HT1080 (cell line): Measurements from ENCODE around the gene AKAP9. TPM values are rescaled to one million over a fixed set of nuclear protein-coding genes. Genes with fewer than 3 reads are reported as not detected.
"Not testable (repeated sequence)": the region's sequence is repeated elsewhere in the genome, so short reads cannot be mapped to it uniquely, and the experiment has no call there.

Source experiments
- DNase-seq: peaks from one replicate; pipeline ENCODE4 v3.0.0-alpha.2; 2015; ENCODE audit warnings: low read depth
- total RNA-seq: library from RNA; depleted of rRNA; stranded (reverse); fragments of >200 nt; shearing (Covaris generic); gene quantifications from 2 replicates; pipeline ENCODE4 v1.2.3, GENCODE V29; 2014

Gene AKAP9
- total RNA-seq, 1 experiment from 2014 or later: 13.1 TPM

DNA sequence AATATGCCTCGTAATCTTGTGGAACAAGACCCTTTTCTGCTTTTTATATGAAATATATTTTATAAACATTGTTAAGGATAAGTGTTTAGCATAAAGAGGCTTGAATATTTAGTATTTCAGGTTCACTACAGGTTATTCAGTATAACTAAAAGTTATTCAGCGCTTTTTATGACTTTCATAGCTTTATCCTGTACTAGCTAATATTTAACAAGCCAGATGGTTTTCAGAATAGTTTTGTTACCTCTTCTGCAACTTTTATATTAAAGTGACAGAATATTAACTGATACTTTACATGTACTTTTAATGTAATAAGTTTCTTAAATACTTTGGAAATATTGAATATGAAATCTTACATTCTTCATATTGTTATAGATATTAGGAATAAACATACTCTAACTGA lies 118.2 kb downstream of the AKAP9 start:
- no peak for DNase-seq

DNA sequence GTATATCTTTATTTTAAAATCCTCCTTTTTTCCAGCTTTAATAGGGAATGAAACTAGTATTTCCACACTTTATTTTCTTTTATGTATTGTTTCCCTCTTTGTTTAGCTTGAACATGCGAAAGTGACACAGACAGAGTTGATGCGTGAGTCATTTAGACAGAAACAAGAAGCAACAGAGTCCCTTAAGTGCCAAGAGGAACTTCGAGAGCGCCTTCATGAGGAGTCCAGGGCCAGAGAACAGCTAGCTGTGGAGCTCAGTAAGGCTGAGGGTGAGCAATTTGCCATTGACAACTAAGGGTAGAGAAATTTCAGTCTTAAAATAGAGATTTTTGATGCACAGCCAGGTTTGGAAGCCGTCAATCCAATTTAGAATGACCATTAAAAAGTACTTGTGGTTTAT lies 120.5 kb downstream of the AKAP9 start:
- no peak for DNase-seq

DNA sequence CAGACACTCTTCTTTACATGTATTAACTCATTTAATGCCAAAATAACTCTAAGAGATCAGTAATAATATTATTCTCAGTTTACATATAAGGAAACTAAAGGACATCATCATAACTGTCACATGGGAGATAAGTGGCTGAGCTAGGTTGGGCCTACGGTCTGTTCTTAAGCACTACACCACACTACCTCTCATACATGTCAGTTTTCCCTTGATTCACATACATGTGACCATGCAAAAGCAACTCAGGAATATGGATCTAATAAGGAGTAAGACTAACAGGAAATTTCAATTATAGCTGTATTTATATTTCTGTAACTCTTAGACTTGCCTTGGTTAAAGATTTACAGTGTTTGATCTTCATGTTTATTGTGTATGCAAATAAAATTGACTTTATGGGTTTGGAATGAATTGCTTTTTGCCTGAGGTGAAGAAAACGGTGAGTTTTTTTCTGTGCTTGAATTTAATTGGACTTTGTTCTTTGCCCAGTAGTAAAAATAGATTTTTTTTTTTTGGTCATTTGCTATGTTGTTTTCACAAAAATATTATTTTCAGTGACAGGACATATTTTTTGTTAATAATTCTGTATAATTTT lies 123.9 kb downstream of the AKAP9 start:
- DNase-seq: no peak

DNA sequence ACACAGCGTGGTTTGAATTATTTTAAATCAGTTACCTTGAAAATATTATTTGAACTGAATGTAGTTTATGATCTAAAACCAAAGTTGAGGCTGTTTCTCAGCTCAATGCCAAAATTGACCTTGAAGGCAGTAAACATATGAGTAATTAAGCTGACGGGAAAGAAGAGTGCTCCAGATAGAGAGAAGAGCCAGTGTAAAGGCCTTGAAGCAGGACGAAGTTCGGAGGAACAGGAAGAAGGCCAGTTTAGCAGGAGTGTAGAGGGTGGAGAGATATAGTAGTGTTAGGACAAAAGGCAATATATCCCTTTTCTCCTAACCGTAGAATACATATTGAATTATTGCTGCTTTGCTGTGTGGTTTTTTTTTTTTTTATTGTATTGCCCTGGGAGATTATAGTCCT lies 130.4 kb downstream of the AKAP9 start:
- no peak for DNase-seq

DNA sequence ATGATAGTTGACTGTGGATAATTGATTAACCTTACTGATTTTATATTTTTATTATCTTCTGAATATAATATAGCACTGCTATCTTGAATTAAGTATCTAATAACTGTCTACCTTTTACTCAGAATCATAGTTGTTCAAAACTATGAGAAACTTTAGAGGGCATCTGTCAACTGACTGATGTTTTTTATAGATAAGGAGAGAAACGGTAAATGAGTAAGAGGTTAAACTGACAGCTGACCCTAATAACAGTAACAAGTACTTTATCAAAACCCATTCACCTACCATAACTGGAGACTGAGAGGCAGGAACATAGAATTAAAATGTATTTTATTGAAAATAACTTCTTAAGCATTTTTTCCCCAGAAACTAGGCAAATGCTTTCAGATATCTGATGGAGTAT lies 131.5 kb downstream of the AKAP9 start:
- DNase-seq: no peak

DNA sequence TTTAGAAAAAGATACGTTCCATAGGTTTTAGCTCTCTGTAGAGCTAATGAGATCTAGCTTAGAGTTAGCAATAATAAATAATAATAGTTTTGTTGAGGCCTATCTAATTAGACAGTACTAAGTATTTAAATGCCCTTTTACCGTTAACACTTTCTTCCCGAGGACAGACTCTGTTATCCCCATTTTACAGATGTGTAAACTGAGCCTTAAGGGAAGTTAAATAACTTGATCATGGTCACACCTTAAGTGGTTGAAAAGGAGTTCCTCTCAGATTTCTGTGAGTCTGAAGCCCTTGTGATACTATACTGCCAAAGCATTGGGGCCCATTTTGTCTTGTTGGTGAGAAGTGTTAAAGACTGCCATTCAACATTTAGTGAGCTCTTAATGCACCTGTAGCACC lies 132.0 kb downstream of the AKAP9 start:
- DNase-seq: no peak

DNA sequence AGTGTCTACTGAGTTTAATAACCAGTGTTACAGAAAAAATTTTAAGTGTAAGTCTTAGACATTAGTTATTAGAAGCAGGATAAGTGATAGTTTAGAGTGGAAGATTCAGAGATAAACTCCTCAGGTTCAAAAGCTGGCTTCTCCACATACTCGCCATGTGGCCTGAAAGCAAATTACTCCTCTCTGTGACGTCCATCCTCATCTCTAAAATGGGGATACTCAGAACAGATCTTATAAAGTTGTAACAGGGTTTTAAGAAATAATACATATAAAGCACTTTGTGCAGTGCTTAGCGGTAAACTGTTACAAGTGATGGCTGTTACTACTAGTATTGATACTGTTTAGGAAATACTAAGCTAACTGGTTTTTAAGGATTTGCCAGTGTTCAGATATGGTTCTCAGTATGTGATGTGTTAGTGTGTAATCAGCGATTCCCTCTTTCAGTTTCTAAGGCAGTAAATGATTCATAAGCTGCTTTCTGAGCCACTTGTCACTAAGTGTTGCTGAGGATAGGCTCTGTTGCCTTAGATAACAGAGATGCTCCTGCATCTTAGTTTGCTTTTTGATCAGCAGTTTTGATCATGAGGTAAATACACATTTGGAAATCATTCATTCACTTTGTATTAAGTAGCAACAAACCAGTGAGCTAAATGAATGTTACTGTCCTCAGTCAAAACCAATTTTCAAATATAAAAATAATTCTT lies 134.9 kb downstream of the AKAP9 start:
- no peak for DNase-seq

DNA sequence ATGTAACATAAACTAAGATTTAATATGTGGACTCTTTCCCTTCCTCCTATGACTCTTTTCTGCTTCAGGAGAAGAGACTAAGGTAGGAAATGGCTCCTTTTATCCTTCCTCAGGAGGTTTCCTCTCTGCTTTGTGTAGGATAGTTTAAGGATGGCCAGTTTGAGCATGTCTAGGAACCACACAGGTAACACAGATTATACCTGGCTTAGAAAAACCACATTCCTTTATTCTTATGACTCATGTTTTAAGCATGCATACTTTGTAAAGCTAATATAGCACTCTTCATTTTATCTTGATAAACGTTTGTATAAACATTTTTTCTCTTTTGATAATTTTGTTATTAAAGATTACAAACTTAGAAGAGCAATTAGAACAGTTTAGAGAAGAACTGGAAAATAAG lies 135.8 kb downstream of the AKAP9 start:
- no peak for DNase-seq

DNA sequence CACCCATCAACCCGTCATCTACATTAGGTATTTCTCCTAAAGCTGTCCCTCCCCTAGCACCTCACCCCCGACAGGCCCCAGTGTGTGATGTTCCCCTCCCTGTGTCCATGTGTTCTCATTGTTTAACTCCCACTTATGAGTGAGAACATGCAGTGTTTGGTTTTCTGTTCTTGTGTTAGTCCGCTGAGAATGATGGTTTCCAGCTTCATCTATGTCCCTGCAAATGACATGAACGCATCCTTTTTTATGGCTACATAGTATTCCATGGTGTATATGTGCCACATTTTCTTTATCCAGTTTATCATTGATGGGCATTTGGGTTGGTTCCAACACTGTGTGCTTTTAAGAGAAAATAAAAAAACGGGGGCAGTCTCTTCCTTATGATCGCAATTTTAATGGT lies 143.3 kb downstream of the AKAP9 start:
- not testable (repeated sequence) for DNase-seq

DNA sequence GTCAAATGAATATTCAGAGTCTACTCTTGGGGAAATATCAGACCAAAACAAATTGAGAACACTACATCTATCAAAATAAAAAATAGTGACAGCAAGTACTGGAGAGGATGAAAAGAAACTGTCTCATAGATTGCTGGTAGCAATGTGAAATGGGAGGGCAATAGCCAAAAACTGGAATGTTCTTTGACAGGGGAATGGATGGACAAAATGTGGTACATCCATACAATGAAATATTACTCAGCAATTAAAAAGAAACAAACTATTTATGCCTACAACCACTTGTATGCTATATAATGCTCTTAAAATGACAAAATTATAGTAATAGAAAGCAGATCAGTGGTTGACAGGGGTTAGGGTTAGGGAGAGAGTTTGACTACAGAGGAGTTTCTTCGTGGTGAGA lies 147.6 kb downstream of the AKAP9 start:
- DNase-seq: no peak

DNA sequence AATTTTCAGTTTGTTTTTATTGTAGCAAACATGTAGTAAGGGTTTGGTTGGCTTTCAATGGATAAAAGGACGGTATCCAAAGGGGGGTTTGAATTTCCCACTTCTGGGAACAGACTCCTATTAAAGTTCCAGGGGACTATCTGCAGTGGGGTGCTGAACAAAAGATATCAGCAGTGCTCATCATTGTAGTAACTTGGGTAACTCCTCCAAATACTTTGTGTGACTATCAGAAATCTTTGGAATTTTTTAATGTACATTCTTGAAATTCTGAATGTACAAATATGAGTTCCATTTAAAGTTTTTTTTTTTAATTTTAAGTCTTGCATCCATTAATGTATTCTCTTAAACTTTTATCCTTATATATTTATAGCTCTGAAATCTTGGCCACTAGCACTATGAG lies 151.5 kb downstream of the AKAP9 start:
- DNase-seq: no peak

DNA sequence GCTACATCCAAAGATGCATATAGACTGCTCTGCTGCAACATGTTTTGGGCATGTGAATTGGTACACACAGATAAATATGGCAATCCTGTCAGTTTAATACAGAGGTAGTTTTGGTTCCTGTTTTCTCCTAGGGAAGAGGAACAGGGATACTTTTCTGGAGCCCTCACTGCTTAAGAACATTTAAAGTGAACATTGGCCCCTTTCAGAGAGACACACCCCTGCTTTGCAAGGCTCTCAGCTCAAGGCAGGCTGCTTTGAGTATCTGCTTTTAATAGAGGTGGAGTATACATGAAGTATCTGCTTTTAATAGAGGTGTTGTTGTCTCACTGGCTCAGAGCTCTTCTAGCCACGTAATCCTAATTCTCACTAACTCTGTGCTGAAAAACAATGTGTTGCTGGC lies 154.7 kb downstream of the AKAP9 start:
- DNase-seq: no peak

DNA sequence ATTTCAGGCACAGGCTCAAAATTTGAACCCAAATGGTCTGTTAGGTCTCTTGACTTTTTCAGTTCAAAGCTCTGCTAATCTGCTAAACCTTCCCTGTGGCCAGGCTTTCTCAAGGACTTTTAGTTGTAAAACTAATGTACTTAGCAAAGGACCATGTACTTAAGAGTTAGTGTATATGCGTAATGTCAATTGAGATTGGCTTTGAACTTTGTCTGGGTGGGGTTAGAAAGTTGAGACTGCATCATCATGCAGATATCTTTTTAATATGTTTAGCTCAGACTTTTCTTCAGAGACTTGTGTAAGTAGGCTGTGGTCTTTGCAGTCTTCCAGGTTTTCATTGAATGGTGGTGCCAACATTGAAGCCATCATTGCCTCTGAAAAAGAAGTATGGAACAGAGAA lies 159.9 kb downstream of the AKAP9 start:
- DNase-seq: no peak

DNA sequence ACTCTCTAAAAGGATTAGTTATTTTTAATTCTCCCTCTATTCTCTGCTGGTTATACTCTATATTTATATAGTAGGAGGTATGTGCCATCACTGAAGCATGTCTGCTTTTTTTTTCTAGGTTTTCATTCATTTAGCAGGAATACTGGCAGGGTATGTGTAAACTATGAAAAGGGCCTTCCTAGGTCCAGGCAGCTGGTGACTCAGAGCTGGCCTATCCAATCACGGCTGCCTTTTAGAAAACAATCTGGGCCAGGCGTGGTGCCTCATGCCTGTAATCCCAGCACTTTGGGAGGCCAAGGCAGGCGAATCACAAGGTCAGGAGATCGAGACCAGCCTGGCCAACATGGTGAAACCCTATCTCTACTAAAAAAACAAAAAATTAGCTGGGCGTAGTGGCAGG lies 162.2 kb downstream of the AKAP9 start:
- peak; percentile 48 for DNase-seq

DNA sequence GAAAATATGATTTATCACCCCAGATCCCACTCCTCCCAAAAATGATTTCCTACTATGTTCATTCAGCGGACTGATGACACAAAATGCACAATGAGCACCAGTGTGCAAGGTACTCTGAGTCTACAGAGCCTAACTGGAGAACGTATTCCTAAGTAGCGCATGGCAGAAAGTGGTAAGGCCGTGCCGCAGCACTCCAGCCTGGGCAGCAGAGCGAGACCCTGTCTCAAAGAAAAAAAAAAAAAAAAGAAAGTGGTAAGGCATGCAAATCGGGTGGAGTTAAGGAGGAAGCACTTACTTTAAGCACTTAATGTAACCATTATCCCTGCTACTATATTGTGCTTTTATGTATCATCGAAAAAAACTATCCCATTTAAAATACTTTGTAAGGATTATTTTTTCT lies 168.2 kb downstream of the AKAP9 start:
- DNase-seq: no peak

DNA sequence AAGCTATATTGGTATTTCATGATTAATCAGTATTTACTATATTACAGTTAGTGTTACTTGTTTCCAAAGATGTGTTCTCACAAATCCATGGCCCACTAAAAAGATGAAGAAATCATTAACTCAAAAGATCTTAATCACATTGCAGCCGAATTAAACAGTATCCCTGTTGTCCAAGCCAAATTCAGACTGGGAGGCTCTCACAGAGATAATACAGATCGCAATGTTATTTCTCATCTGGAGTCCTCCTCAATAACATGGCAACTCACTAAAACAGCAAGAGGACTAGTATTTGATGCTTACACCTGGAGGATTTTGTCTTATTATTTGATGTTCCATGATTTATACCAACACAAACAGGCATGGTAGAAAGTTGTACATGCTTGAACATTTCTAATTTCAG lies 170.2 kb downstream of the AKAP9 start:
- DNase-seq: no peak

DNA sequence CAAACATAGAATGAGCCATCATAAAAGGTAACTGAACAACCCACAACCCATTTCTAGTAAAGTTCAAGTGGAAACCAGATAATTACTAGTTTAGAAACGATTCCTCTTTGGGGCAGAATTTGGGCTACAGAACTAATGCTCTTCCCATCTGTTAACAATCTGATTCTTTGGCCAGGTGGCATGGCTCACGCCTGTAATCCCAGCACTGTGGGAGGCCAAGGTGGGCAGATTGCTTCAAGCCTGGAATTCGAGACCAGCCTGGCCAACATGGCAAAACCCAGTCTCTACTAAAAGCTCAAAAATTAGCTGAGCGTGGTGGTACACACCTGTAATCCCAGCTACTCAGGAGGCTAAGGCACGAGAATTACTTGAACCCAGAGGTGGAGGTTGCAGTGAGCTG lies 175.2 kb downstream of the AKAP9 start:
- no peak for DNase-seq

DNA sequence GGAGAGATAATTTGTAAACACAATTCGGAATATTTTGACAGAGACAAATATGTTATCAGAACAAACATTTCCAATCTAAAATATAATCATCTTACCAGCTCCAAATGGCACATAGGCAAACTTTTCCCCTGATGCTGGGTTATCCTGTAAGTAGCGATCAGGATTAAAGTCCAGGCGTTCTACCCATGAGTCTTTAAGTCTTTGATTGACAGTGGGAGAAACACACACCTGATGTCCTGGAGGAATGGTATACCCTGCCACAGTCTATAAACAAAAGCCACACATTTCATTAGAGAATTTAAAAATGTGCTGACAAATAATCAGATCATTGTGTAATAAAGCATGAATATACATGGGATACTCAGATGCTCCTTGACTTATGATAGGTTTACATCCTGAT lies 176.3 kb downstream of the AKAP9 start:
- DNase-seq: no peak

DNA sequence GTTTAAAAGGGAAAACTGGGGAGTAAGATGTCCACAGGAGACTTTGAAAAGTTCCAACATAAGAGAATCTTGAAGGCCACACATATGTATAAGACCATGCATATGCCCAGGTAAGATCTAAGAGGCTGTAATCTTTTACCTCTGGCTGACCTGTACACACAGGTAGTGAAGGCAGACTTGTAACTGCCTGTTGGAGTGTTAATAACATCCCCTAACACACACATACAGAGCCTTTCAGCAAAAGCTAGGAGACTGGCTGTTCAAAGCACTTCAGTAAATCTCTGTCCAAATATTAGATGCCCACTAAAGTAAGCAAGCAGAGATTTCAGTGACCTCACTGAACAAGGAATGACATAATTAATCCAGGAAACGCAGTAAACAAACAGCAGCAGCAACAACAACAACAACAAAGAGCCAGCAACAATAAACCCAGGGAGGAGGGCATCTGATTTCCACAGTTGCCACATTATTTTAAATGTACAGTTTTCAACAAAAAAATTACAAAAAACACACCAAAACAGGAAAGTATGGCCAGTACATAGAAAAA lies 178.6 kb downstream of the AKAP9 start:
- DNase-seq: no peak

DNA sequence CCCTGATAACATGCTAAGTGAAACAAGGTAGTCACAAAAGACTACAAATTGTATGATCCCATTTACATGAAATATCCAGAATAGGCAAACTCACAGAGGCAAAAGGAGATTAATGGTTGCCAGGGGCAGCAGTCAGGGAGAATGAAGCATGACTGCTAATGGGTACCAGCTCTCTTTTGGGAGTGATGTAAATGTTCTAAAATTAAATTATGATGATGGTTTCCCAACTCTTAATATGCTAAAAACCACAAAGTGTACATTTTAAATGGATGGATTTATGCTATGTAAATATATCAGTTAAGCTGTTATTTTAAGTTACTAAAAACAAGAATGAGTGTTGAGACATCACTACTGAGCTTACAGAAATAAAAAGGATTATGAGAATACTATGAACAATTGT lies 181.0 kb downstream of the AKAP9 start:
- no peak for DNase-seq

DNA sequence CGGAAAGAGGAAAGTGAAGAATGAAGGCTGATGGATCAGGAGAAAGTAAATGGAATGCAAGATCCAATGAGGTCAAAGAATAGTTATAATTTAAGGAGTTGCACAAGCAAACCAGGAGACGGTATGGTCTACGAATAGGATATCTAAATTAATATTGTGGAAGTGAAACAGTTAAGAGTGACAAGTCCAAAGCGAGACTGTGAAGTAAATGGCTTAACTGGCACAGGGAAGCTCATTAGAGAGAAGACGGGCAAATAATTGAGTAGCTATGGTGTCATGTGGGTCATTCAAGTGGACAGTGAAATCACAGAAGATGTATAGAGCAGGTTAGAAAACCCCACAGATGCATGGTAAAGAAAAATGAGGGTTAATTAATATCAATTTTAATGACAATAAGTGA lies 190.4 kb downstream of the AKAP9 start:
- DNase-seq: no peak

DNA sequence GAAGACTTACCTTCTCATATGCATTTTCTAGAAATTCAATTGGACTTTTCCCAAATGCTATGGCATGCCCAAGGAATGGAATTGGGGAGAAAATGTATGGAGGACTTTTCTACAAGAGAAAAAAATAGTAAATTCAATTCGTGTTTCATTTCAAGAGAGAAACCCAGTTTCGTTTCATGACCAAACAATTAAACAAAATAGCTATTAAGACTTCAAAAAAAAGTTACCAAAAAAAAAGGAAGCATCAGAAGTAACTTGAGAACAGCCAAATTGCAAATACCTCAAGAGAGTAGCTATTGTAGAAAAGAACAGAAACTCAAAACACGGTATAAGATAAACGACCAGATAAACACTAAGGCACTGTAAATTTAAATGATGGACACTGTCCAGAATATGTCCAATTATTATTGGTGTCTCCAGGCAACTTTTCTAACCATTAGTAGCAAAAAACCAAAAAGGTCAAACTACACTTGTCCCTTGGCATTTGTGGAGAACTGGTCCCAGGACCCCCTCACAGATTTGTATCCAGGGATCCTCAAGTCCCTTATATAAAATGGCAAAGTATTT lies 191.2 kb downstream of the AKAP9 start:
- no peak for DNase-seq

DNA sequence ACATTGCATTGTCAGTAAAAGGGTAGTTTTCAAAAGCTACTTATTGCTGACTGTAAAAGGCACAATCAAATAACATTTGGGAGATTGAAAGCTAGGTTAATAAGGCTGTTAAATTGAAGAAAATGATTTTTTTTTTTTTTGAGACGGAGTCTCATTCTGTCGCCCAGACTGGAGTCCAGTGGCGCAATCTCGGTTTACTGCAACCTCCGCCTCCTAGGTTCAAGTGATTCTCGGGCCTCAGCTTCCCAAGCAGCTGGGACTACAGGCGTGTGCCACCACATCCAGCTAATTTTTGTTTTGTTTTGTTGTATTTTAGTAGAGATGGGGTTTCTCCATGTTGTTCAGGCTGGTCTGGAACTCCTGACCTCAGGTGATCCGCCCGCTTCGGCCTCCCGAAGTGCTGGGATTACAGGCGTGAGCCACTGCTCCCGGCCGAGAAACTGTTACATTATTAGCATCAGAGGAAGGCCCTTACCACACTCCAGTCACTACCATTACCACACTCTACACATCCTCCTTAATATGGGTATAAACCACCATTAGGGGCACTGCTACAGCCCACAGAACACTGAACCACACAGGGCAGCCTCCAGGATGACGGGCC lies 192.6 kb downstream of the AKAP9 start:
- DNase-seq: peak; percentile 18
